ENCODE measurements around the gene CA10.

GRCh38 chr17:51817955-51818354, 340.6 kb downstream of the CA10 start:
- TF ChIP-seq, protein P1, sequence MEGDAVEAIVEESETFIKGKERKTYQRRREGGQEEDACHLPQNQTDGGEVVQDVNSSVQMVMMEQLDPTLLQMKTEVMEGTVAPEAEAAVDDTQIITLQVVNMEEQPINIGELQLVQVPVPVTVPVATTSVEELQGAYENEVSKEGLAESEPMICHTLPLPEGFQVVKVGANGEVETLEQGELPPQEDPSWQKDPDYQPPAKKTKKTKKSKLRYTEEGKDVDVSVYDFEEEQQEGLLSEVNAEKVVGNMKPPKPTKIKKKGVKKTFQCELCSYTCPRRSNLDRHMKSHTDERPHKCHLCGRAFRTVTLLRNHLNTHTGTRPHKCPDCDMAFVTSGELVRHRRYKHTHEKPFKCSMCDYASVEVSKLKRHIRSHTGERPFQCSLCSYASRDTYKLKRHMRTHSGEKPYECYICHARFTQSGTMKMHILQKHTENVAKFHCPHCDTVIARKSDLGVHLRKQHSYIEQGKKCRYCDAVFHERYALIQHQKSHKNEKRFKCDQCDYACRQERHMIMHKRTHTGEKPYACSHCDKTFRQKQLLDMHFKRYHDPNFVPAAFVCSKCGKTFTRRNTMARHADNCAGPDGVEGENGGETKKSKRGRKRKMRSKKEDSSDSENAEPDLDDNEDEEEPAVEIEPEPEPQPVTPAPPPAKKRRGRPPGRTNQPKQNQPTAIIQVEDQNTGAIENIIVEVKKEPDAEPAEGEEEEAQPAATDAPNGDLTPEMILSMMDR (IDR thresholded peaks at IDR 0.05; ENCODE audit: low read length), result no peak
- TF ChIP-seq EZH2 (IDR thresholded peaks at IDR 0.05; ENCODE audit: borderline replicate concordance, low read length), result no peak
